ENCODE data around the gene MUC5B. TPM values are rescaled to one million over a fixed set of nuclear protein-coding genes. Genes with fewer than 3 reads are reported as not detected.

Gene MUC5B
- total RNA-seq, 1 experiment from 2014 or later: not detected

GRCh38 chr11:1310318-1310687, 87.4 kb downstream of the MUC5B start:
- no peak for DNase-seq (ENCODE audit: low read depth)

GRCh38 chr11:1310772-1311468, 88.1 kb downstream of the MUC5B start:
- no peak for DNase-seq (ENCODE audit: low read depth)

Other genes with a start within 250 kb of the MUC5B start
- not detected in 2 replicates for gene MUC6, start 186.3 kb upstream of the MUC5B start, total RNA-seq (2014; rRNA removed; shearing (Covaris generic))
- not detected in 2 replicates for gene MUC2, start 148.2 kb upstream of the MUC5B start, total RNA-seq (2014; rRNA removed; shearing (Covaris generic))
- not detected in 2 replicates for gene MUC5AC, start 65.1 kb upstream of the MUC5B start, total RNA-seq (2014; rRNA removed; shearing (Covaris generic))
- gene TOLLIP, start 86.6 kb downstream of the MUC5B start, total RNA-seq (2014; rRNA removed; shearing (Covaris generic)): 7.6 and 16.3 TPM in 2 replicates
- gene BRSK2, start 166.9 kb downstream of the MUC5B start, total RNA-seq (2014; rRNA removed; shearing (Covaris generic)): 0.17 TPM in 1 of 2 replicates, not detected in the other